Right forelimb (tissue), 1 donor: ENCODE measurements around the gene KRT14.
A peak's percentile ranks its signal among the peaks of the same experiment; 100 is the strongest.
"Not testable (repeated sequence)": the region's sequence is repeated elsewhere in the genome, so short reads cannot be mapped to it uniquely, and the experiment has no call there.

Experiments
- DNase-seq: peaks from one replicate; pipeline ENCODE4 v3.0.0-alpha.2; 2018

The KRT14 gene

DNA sequence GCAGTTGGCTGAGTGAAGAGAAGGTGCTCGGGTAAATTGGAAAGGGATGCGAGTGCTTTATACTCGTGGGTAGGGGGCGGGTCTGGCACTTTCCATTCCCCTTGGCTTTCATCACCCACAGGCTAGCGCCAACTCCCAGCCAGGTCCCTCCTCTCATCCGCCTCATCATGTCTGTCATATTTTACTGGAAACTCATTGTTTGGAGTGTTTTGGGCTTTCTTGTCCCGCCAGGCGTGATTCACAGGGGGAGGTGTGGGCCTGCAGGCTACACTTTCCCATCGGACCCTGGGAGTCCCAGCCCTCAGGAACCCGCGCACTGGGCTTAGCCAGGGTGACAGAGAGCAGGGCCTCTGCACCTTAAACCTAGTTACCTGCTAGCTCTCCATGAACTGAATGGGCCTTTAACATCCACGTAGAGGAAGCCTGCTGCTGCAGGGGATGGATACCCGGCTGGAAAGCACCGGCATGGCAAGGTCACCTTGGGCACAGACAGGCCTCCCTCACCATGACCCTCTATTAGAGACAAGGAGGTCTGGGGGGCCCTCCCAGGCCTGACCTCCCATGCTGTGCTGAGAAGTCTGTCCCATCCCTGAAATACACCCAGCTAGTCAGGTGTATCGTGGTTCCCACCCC lies at the start of gene KRT14:
Gene KRT14 (minus strand): TSS at position 33 of the 633 bp plus-strand sequence. CDS start 61 bp downstream, outside the sequence.
- DNase-seq: no peak

DNA sequence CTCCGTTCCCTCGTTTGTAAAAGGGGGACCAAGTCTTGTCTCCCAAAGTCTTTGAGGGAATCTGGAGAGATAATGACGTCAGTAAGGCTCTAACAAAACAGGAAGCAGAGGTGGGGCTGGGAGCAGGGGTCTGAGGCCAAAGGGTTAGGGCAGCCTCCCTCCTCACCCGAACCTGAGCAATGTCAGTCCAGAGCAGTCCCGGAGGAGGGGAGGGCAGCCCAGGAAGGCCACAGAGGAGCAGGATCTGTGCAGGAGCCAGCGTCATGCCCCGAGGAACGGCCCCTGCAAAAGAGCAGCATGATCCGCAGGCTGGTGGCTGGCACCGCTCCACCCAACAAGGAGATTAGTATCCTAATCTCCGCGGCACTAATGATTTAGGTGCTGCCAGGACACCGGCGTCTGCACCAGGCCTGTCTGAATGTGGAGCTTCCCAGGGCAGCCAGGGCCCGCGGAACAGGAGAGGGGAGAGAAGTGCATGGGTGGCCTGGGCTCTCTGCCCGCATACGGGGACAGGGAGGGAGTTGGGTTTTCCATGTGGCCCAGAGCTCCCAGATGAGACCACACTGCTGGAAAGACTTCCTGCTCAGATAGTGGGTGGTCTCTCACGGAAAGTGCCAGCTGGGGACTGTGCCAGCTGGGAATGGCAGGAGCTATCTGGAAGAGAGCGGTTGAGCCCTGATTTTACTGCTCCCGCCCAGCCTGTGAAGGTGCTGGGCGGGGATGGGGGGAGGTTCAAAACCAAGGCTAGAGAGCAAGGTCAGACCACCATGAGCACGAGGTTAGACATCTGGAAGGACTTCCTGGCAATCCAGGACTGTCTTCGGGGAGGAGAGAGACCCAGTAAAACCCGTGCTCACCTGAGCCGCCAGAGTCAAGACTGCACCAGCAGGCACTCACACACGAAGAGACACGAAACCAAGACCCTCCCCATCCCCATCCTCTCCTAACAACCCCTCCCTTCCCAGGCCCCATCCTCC lies 48.7 kb upstream of the KRT14 start:
- peak; percentile 84 for DNase-seq

DNA sequence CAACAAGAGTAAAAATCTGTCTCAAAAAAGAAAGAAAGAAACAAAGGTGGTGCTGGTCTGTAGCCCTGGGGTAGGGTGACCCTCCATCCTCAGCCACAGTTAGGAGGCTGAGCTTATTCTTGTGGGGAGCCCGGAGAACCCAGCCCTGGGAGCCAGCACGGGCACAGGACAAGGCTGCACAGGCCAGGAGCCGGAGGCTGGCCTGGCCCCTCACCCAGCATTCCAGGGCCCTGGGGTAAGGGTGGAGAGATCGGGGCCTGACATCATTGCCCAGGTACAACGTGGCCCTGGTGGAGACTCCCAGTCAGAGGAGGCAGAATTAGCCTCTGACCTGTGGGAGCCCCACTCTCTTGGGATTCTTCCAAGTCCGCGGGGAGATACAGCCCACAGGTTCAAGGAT lies 47.9 kb upstream of the KRT14 start:
- no peak for DNase-seq

DNA sequence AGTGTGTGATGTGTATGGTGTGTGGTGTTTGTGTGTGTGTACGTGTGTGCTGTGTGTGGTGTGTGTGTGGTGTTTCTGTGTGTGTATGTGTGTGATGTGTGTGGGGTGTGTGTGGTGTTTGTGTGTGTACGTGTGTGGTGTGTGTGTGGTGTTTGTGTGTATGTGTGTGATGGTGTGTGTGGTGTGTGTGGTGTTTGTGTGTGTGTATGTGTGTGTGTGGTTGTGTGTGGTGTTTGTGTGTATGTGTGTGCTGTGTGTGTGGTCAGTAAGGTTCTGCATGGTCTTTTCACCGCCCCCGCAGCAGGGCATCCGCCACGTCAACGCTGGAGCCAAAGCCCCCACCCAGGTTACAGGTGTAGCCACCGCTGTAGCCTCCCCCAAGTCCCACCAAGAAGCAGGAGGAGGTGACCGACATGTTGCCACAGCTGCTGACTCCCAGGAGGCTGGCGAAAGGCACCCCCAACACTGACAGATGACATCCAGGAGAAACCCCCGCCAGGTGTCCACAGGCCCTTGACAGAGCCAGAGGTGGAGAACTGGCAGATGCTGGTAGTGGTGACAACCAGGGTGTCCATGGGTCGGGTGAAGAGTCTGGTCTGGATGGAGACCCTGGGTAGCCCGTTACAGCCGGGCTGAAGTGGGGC lies 47.0 kb upstream of the KRT14 start:
- no peak for DNase-seq

DNA sequence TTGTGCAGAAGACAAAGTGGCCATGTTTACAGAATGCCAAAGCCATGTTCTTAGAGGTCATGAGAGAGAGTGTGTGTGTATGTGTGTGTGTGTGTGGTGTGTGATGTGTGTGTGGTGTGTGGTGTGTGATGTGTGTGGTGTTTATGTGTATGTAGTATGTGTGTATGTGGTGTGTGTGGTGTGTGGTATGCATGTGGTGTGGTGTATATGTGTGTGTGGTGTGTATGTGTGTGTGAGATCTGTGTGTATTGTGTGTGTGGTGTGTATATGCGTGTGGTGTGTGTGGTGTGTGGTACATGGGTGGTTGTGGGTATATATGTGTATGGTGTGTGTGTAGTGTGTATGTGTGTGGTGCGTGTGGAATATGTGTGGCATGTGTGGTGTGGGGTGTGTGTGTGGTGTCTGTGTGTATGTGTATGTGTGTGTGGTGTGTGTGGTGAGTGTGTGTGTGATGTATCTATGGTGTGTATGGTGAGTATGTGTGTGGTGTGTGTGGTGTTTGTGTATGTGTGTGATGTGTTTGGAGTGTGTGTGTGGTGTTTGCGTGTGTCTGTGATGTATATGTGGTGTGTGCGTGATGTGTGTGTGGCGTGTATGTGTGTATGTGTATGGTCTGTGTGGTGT lies 45.9 kb upstream of the KRT14 start:
- no peak for DNase-seq

DNA sequence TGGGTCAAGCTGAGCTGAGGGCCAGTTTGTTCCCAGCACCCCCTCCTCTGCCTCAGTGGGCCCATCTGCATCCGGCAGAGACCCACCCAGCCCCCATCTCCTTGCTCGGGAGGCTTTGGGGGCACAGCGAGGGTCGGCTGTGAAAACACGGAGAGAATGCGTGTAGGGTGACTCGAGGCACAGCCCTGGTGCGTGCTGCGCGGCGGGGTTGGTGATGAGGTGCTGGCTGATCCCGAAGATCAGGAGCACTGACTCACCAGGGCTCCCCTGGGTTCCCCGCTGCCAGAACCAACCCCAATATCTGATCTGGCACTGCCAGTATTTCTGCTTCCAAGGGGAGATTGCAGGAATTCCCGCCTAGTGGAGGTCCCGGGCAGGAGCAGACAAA lies 45.2 kb upstream of the KRT14 start:
- no peak for DNase-seq

DNA sequence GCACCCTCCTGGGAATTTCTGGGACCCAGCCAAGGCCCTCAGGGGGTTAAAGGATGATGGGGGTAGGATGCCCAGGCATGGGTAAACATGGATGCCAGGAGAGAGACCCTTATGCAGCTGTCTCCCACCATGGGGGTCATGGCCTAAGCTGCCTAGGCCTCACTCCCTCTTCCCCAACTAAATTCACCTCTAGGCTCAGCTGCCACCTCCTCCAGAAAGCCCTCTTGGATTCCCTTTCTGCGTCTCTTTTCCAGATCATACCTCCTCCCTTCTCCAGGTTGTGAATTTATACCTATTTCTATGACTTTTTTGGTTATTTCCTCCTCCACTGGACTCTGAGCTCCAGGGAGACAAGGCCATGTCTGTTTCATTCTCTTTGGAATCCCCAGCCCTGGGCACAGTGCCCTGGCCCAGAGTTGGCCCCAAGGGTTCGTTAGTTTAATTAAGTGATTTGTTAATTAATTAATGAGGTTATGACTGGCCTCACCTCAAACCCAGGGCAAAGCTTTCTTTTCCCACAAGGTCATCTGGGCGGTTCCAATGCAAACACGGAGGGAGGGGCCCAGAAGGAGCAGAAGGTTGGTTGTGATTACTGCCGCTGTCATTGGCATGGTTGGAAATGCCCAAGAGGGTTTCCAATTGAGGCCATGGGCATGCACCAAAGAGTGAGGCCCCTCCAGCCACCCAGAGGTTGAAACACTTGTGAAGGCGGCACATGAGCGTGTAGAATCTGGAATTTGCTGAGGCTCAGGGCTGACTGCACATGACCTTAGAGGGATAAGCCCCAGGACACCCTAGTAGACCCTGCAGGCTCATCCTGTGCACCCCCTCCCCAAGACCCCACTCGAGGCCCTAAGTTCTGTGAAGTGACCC lies 44.6 kb upstream of the KRT14 start:
- DNase-seq: no peak

DNA sequence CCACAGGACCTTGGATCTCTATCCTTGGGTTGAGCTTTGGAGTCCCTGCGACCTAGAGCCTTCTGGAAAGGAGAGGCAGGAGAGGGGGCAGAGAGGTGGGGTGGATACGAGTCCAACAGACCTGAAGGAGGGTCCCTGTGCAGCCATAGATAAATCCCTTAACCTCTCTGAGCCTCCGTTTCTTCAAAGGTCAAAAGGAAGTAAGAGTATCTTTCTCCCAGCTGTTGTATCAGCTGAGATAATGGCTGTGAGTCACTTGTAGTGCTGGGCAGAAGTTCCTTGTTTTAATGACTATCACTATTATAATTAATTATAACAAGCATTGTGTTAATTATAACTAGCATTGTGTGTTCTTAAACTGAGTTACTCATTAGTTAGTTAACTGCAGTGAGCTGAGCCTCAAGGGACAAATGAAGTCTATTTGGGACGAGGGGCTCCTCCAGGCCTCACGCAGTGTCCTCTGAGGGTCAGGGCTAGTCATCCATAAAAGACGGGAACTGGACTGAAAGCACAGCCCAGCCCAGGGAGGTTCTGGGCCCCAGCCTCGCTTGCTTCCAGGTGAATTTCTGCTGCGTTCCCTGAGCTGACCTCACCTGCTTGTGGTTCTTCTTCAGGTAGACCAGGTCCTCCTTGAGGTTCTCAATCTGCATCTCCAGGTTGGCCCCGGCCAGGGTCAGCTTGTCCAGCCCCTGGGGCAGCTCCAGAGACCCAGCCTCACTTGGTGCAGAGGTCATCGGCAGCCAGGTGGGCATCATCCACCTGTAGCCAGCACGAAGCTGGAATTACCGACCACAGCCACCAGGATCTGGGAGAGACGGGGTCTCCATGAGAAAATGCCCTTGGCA lies 43.4 kb upstream of the KRT14 start:
- DNase-seq: no peak

DNA sequence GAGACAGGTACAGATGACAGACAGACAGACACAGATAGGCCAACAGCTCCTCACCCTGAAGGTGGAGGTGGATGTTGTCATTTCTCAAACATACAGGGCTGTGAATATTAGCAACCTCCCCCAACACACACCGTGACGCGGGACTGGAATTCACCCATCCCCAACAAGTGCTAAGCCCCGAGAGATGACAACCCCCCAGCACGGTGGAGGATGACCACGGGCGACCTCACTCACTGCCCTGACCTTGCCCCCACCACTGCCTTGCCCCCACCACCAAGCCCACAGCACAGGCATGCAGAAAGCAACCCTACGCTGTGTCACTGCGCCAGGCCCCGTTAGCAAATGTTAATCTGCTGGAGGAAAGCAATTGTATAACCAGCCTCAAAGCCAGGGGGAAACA lies 42.6 kb upstream of the KRT14 start:
- no peak for DNase-seq

DNA sequence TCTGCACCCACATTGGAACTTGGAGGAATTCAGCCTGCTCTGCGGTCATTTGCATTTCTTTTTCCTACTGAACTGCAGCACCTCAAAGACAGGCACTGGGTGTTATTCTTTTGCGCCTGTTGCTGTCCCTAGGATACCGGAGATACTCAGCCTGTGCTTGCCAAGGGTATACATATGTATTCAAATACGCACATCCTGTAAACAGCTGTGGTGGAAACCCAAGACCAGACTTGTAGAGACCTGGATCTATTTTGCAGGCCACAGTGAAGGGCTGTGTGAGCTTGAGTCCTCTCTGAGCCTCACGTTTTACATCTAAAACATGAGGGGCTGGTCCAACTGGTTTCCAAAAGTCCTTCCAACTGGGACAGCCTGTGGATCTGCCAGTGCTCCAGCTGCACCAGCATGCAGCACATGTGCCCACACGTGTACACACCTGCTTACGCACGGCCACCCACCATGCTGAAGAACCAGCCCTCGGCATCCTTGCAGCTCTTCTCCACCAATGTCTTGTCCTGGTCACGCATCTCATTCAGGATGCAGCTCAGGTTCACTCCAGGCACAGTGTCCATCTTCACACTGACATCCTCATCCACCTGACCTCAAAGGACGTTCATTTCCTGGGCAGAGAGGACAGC lies 42.0 kb upstream of the KRT14 start:
- DNase-seq: not testable (repeated sequence)

DNA sequence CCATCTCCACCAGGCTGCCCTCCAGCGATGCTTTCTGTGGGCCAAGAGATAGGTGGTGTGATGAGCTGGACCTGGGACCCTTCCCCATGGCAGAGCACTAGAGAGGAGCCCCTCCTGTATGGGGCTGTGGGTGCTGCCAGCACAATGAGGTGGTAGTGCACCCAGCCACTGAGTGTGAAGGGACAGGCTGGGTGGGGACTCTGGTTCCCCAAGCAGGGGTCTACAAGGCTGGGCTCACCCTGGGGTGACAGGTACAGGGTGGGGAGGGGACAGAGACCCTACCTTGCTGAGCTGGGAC lies 41.3 kb upstream of the KRT14 start:
- DNase-seq: not testable (repeated sequence)

DNA sequence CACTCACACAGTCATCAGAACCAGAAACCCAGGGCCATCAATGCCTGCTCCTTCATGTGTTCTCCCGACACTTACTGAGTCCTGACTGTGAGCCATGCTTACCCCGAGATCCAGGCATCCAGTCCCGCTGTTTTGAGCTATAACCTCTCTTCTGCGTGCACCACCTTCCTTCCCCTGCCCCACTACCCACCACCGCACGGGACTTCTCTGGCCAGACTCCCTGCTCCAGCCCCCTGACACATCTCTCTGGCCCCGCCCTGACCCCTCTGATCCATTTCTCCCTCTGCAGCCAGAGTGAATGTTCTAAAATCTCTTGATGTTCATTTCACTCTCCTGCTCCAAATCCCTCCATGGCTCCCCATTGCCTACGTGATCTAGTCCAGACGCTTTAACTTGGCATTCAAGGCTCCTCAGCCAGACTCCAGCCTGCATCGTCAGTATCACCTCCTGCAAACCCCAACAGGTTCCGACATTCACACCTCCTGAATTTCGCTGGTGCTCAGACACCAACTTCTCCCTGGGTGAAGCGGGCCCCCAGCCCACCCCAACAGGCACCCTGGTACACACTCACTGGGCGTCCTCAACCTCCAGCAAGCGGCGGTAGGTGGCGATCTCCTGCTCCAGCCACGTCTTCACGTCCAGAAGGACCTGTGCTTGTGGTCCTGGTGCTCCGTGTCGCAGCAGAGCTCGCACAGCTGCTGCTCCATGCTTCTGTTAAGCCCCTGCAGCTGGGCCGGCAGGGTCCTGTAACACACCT lies 40.8 kb upstream of the KRT14 start:
- DNase-seq: no peak

DNA sequence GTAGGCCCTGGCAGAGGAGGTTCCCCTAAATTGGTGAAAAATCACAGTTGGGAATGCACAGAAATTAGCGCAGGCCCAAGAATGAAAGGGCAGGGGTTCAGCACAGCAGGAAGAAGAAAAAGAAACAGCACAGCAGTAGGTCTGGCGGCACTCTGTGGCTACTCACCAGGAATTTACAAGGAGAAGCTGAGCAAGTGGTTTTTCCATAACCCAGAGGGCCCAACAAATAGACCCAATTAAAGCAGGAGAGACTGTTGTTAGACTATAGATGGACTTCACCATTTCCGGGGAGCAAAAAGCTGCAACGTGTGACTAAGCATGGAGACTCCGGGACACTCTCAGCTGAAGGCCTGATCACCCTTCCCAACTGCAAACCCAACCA lies 40.2 kb upstream of the KRT14 start:
- DNase-seq: not testable (repeated sequence)

DNA sequence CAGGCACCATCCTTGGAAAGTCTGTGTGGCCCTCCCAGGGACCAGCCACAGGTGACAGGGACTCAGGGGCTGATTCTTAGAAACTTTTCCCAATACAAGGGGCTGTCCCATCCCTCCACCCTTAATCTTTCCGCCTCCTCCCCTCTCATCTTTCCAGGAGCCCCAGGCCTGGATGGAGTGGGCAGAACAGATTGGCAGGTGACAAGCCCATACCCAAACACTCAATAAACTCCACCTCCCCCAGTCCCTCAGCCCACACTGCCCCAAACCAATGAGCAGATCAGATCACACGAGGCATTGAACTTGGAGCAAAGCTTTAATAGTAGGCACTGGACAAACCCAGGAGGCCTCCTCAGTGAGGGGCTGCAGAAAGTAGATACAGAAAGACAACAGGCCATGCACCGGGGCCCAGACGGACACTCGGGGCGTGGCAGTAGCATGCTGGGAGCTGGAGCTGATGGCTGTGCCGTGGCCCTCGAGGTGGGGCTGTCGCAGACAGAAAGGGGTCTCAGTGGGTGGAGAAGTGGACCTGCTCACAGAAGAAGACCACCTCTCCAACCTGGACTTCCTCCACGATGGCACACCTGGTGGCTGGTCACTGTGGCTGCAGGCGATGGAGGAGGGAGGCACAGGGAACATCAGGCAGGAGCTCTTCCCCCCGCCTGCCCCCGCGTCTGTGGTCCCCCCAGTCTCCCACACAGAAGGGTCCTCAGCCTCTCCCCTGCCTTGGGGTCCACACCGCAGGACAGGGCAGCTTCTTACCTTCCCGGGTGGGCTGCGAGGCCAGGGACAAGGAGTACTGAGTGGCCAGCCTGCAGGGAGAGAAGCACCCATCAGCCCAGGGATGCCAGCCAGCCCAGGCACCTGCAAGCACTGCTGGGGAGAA lies 39.6 kb upstream of the KRT14 start:
- DNase-seq: not testable (repeated sequence)

DNA sequence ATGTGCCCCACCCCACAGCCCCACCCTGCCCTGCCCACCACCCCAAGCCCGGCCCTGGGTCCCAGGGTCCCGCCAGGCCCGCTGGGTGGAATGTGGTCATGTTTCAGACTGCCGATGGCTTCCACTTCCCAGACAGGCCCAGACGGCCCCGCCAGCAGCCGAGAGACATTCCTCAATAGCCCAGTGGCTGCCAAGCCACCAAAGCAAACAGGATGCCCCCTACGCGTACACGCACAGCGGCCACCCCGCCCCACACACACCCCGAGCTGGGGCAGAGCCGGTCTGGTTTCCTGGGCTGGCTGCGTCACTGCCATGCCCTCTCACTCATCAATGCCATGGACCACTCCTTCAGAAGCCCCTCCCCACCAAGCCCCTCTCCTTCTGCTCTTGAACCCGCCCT lies 38.9 kb upstream of the KRT14 start:
- no peak for DNase-seq

DNA sequence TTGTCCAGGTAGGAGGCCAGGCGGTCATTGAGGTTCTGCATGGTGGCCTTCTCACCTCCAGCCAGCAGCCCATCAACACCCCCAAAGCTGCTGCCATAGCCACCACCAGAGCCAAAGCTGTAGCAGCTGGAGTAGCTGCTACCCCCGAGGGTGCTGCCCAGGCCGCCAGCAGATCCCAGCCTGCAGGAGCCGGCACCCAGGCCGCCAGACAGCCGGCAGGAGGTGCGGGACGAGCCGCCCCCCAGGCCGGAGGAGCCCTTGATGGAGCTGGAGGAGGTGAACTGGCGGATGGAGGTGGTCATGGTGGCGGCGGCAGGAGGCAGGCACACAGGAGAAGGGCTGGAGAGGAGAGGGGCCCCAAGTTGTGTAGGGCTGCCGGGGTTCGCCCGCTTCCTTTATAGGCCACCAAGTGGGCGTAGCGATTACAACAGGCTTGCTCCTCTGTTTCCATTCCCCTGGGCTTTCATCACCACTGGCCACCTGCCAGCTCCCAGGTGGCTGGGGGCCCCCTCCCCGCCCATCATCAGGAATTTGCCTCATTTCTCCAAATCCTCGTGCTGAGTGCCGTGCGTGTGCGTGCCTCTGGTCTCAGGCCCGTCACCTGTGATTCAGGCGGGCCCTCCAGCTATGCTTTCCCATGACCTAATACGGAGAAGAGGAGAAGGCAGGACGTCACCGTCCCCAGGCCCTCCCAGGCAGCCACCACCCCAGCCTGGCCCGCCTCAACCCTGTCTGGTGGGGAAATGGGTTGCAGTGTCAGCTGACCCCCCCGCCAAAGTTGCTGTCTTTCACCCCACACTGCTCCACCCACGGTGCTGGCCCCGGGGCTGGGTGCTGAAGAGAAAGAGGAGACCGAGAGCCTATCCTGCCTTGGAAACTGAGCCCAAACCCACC lies 37.8 kb upstream of the KRT14 start, which contains the start of gene KRT17:
Gene KRT17 (minus strand): TSS at position 368 of the 894 bp plus-strand sequence. CDS start 66 bp downstream, at position 302.
- no peak for DNase-seq

DNA sequence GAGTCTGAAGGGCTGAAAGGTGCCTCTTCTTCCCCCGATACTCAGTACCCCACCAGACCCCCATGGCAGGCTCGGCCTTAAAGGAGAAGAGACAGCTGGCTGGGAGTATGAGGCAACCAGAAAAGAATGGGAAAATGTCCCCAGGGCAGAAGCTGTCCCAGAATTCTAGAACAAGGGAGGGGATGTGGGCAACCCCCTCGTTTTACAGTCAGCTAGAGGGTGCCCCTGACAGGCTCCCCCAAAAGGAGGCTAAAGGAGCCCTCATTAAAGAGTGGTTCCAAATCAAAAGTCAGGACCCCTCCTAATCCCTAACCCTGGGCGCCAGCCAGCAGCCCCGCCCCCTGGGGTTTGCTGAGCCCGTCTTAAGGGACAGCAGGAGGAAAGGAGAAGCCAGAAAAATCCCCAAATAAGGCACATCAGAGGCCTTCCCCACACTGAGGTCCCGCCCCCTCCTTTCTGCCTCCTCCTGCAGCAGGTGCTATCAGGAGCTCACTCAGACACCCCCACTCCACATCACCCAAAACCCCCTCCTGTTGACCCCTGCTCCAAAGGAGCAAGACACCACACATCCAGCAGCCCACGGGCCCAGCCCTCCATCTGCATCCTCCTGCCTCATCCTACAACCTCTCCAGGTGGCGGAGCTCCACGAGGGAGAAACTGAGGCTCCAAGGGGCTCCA lies 36.6 kb upstream of the KRT14 start:
- DNase-seq: not testable (repeated sequence)
